HepG2 (cell line): ENCODE measurements around the gene EIF6. TPM values are rescaled to one million over a fixed set of nuclear protein-coding genes. Genes with fewer than 3 reads are reported as not detected.

Source experiments
- AKAP8 ChIP-seq: sonication (generic); formaldehyde crosslinking; IDR thresholded peaks from 2 replicates; pipeline ENCODE4 v1.5.1; 2020; ENCODE audit warnings: mild to moderate bottlenecking, missing genetic modification reagents
- BORCS8-MEF2B ChIP-seq: sonication (generic); formaldehyde crosslinking; IDR thresholded peaks from 2 replicates; pipeline ENCODE4 v1.8.0; 2022; ENCODE audit warnings: mild to moderate bottlenecking, missing genetic modification reagents
- JUNB ChIP-seq: sonication (generic); formaldehyde crosslinking; IDR thresholded peaks from 2 replicates; pipeline ENCODE4 v1.8.0; 2022; ENCODE audit warnings: missing genetic modification reagents, mild to moderate bottlenecking, borderline replicate concordance
- MED13 ChIP-seq: sonication (generic); formaldehyde crosslinking; IDR thresholded peaks from 2 replicates; pipeline ENCODE4 v1.5.0; 2020; ENCODE audit warnings: missing genetic modification reagents
- POGZ ChIP-seq: sonication (generic); formaldehyde crosslinking; IDR thresholded peaks from 2 replicates; pipeline ENCODE4 v1.4.0; 2020; ENCODE audit warnings: mild to moderate bottlenecking, missing genetic modification reagents
- ZBTB38 ChIP-seq: sonication (generic); formaldehyde crosslinking; IDR thresholded peaks from 2 replicates; pipeline ENCODE4 v1.5.1; 2020; ENCODE audit warnings: mild to moderate bottlenecking, missing genetic modification reagents
- ZNF282 ChIP-seq: fragments of 450-650 bp; IDR thresholded peaks from 2 replicates; pipeline ENCODE4 v1.6.1; 2018; ENCODE audit not compliant: partially characterized antibody
- polyA plus RNA-seq, 8 experiments: library from polyadenylated mRNA; depleted of rRNA in 3 of 8; stranded (reverse) in 7 of 8; unstranded in 1 of 8; fragments of >200 nt; fragmentation: Illumina TruSeq in 4 of 8; extraction: Trizol in 4 of 8; gene quantifications; 2 replicates each; pipeline versions ENCODE4 v1.2.1 to v1.2.3, GENCODE V29; 2011 to 2016; ENCODE audit warnings: low read depth in 4 of 8, missing spikeins in 1 of 8, mixed read lengths in 1 of 8; ENCODE audit not compliant: insufficient read depth in 1 of 8
- total RNA-seq, 5 experiments: library from RNA; depleted of rRNA; stranded (reverse); fragments of >200 nt; fragmentation: Illumina TruSeq; extraction: Trizol; gene quantifications; 2 replicates each; pipeline ENCODE4 v1.2.3, GENCODE V29; 2016; ENCODE audit warnings: low read depth in 1 of 5
- TF ChIP-seq, protein P1 (sequence below): IDR thresholded peaks from 2 replicates; pipeline ENCODE4 v1.6.1; 2016; ENCODE audit warnings: low read depth, missing genetic modification reagents, missing compliant biosample characterization

The EIF6 gene
- total and polyA plus RNA-seq, 2 of the 13 experiments (the other 11 are each of a cell fraction or from before 2014, with no cell fraction given) = 462 to 466 TPM

DNA sequence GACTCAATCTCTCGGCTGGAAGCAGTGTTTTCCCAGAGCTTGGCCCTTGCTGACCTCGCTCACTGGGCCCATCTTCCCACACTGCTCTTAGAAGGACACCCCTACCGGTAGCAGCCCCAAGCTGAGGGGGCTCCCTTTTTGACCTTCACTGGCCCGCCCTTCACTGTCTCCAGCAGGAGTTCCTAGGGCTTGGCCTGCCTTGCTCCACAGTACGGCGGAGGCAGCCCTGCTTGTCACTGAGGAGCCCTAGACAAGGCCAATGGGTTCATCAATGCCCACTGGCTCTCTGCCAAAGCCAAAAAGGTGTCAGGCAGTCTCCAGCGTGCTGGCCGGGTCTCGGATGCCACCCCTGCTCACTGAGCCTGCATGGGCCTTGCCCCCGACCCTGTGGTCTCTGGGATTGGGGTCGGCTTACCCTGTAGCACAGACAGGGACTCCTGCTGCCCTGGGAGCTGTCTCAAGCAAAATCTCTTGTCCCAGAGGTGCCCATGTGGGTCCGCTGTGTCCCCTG lies 8.8 kb downstream of the EIF6 start (continued):
- TF ChIP-seq, protein P1, sequence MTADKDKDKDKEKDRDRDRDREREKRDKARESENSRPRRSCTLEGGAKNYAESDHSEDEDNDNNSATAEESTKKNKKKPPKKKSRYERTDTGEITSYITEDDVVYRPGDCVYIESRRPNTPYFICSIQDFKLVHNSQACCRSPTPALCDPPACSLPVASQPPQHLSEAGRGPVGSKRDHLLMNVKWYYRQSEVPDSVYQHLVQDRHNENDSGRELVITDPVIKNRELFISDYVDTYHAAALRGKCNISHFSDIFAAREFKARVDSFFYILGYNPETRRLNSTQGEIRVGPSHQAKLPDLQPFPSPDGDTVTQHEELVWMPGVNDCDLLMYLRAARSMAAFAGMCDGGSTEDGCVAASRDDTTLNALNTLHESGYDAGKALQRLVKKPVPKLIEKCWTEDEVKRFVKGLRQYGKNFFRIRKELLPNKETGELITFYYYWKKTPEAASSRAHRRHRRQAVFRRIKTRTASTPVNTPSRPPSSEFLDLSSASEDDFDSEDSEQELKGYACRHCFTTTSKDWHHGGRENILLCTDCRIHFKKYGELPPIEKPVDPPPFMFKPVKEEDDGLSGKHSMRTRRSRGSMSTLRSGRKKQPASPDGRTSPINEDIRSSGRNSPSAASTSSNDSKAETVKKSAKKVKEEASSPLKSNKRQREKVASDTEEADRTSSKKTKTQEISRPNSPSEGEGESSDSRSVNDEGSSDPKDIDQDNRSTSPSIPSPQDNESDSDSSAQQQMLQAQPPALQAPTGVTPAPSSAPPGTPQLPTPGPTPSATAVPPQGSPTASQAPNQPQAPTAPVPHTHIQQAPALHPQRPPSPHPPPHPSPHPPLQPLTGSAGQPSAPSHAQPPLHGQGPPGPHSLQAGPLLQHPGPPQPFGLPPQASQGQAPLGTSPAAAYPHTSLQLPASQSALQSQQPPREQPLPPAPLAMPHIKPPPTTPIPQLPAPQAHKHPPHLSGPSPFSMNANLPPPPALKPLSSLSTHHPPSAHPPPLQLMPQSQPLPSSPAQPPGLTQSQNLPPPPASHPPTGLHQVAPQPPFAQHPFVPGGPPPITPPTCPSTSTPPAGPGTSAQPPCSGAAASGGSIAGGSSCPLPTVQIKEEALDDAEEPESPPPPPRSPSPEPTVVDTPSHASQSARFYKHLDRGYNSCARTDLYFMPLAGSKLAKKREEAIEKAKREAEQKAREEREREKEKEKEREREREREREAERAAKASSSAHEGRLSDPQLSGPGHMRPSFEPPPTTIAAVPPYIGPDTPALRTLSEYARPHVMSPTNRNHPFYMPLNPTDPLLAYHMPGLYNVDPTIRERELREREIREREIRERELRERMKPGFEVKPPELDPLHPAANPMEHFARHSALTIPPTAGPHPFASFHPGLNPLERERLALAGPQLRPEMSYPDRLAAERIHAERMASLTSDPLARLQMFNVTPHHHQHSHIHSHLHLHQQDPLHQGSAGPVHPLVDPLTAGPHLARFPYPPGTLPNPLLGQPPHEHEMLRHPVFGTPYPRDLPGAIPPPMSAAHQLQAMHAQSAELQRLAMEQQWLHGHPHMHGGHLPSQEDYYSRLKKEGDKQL = no peak
- no peak for TF ChIP-seq ZBTB38
- TF ChIP-seq AKAP8 (CRISPR knock-in tag) = peak; percentile 41; the same call in 1 of the 2 replicates
- TF ChIP-seq JUNB = no peak
- no peak for TF ChIP-seq ZNF282
- no peak for TF ChIP-seq POGZ (CRISPR knock-in tag)
- TF ChIP-seq MED13 (CRISPR knock-in tag) = no peak
- TF ChIP-seq BORCS8-MEF2B (CRISPR knock-in tag) = no peak
